Activated T-cell treated with anti-CD3 and anti-CD28 coated beads, Interleukin-2, amount 50 U/mL, for 24 hours (primary cell): ENCODE measurements around the gene MSANTD1.

Experiments used
- DNase-seq: peaks from one replicate; pipeline ENCODE4 v3.0.0-alpha.2; 2020
- H3K27ac Mint-ChIP-seq: 2 replicates; pipeline ENCODE4 v1.8.0; 2020; ENCODE audit warnings: mild to moderate bottlenecking, mixed read lengths
- H3K27me3 Mint-ChIP-seq: 2 replicates; pipeline ENCODE4 v1.8.0; 2020; ENCODE audit warnings: mixed read lengths
- H3K36me3 Mint-ChIP-seq: 2 replicates; pipeline ENCODE4 v1.8.0; 2020; ENCODE audit warnings: low read depth, mixed read lengths
- H3K4me1 Mint-ChIP-seq: 2 replicates; pipeline ENCODE4 v1.8.0; 2020; ENCODE audit warnings: low read depth, mixed read lengths
- H3K4me3 Mint-ChIP-seq: 2 replicates; pipeline ENCODE4 v1.8.0; 2020; ENCODE audit warnings: mild to moderate bottlenecking, moderate library complexity, mixed read lengths
- H3K9me3 Mint-ChIP-seq: 2 replicates; pipeline ENCODE4 v1.8.0; 2020; ENCODE audit warnings: mixed read lengths

Gene MSANTD1

DNA sequence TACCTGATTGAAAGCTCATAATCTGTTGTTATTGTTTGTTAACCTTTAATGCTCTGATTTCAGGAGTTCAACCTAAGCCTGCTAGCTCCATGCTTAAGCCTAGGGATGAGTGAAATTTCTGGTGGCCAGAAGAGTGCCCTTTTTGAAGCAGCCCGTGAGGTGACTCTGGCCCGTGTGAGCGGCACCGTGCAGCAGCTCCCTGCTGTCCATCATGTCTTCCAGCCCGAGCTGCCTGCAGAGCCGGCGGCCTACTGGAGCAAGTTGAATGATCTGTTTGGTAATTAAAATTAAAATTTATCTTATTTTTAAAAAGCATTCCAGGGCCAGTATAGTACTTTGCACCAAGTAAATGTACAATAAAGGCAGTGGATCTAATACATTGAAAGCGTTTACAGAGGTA lies 37.1 kb upstream of the MSANTD1 start:
- Mint-ChIP-seq H3K36me3 (peaks cover 93% of the 10 kb centered on the region), H3K4me1 (peaks cover 3% of the 10 kb centered on the region), H3K27me3 (no peaks in the 10 kb centered on the region), H3K4me3 (no peak overlapping the region), H3K27ac (no peak overlapping the region), H3K9me3 (no peaks in the 10 kb centered on the region)
- DNase-seq = no peak

DNA sequence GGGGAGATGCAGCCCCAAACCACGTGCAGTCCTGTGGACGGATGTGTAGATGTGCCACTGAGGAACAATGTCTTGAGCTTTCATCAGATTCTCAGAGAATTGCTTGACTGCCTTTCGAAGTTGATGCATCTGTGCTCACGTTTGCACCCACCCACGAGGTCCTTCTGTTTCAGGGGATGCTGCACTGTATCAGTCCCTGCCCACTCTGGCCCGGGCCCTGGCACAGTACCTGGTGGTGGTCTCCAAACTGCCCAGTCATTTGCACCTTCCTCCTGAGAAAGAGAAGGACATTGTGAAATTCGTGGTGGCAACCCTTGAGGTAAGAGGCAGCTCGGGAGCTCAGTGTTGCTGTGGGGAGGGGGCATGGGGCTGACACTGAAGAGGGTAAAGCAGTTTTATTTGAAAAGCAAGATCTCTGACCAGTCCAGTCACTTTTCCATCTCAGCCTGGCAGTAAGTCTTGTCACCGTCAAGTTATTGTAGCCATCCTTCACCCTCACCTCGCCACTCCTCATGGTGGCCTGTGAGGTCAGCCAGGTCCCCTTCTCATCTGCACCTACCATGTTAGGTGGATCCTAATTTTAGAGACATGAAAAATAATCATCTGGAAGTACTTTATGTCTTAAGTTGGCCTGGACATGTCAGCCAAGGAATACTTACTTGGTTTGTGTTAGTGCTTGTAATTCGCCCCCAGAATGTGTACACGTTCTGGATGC lies 36.4 kb upstream of the MSANTD1 start:
- H3K27me3 Mint-ChIP-seq = no peaks in the 10 kb centered on the region
- no peaks in the 10 kb centered on the region for H3K4me1 Mint-ChIP-seq
- DNase-seq = no peak
- peaks cover 93% of the 10 kb centered on the region for H3K36me3 Mint-ChIP-seq
- H3K27ac Mint-ChIP-seq = no peak overlapping the region
- H3K9me3 Mint-ChIP-seq = no peaks in the 10 kb centered on the region
- H3K4me3 Mint-ChIP-seq = no peak overlapping the region

DNA sequence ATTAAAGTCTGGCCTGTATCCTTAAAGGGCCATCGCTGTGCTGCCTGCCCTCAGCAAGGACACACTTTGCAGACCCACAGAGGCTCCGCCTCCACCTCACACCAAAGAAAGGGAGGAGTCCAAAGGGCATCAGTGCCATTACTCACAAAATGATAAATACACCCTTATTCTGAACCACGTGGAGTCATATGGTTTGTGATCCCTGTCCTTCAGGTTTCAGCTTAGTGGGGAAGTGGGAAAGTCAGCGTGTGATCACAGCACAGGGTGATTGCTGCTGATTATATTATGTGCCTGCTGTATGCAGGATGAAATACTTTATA lies 35.9 kb upstream of the MSANTD1 start:
- H3K27ac Mint-ChIP-seq = no peak overlapping the region
- H3K9me3 Mint-ChIP-seq = no peaks in the 10 kb centered on the region
- H3K27me3 Mint-ChIP-seq = no peaks in the 10 kb centered on the region
- H3K4me1 Mint-ChIP-seq = no peaks in the 10 kb centered on the region
- H3K4me3 Mint-ChIP-seq = no peak overlapping the region
- DNase-seq = no peak
- H3K36me3 Mint-ChIP-seq = peaks cover 93% of the 10 kb centered on the region

DNA sequence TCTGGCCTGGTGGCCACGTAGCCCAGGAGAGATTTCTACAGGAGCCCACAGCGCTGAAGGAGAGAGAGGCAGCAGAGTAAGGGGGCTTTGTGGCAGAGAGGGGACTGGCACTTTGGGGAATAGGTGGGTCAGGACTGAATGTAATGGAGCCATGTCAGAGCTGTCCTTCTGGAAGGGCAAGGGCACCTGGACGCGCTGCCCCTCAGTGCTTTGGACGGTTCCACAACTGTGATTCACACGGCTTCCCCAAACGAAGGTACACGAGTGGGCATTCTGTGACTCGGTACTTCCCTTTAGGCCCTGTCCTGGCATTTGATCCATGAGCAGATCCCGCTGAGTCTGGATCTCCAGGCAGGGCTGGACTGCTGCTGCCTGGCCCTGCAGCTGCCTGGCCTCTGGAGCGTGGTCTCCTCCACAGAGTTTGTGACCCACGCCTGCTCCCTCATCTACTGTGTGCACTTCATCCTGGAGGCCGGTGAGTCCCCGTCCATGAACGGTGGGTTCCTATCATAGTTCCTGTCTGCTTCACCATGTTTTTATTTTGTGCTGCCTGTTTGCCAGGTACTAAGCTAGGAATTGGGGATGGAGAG lies 35.2 kb upstream of the MSANTD1 start:
- Mint-ChIP-seq H3K4me1 (no peaks in the 10 kb centered on the region), H3K9me3 (no peaks in the 10 kb centered on the region), H3K36me3 (peaks cover 93% of the 10 kb centered on the region), H3K4me3 (no peak overlapping the region), H3K27me3 (no peaks in the 10 kb centered on the region), H3K27ac (no peak overlapping the region)
- DNase-seq = no peak

DNA sequence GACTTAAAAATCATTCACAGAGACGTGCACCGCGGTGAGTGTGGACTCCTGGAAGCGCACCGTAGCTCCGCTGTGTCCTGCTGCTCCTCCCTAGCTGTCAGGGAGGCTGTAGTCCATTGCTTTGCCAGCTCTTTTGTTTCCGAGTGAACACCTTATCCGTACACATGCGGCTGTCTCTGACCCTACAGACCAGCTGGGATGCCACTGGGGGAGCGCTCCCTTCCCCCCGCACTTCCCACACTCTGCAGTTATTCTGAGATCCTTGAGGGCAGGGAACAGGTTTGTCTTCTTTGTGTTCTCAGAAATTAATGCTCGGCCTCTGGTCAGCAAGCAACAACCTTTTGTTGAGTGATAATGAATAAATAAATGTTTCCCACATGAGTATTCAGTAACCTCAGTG lies 33.7 kb upstream of the MSANTD1 start:
- Mint-ChIP-seq H3K36me3 (peaks cover 93% of the 10 kb centered on the region), H3K27me3 (no peaks in the 10 kb centered on the region), H3K9me3 (no peaks in the 10 kb centered on the region), H3K4me3 (no peak overlapping the region), H3K27ac (no peak overlapping the region), H3K4me1 (no peaks in the 10 kb centered on the region)
- no peak for DNase-seq

DNA sequence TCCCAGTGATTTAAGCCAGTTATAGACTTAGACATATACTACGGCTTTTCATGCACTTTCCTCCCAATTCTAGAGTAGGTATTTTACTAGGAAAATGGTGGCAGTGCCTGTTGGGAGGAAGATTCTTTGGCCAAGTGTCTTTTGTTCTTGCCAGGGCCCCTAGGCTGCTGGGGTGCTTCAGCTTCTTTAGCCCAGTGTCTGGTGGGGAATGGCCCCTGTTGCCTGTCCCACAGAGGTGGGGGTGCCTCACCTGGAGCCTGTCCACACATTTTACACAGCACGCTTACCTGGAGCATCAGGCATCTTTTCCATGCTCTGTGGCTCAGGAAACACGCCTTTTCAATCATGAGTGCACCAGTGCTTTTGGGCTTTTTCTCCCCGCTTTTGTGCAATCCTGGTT lies 33.2 kb upstream of the MSANTD1 start:
- no peak overlapping the region for H3K4me3 Mint-ChIP-seq
- no peak for DNase-seq
- H3K36me3 Mint-ChIP-seq = peaks cover 94% of the 10 kb centered on the region

DNA sequence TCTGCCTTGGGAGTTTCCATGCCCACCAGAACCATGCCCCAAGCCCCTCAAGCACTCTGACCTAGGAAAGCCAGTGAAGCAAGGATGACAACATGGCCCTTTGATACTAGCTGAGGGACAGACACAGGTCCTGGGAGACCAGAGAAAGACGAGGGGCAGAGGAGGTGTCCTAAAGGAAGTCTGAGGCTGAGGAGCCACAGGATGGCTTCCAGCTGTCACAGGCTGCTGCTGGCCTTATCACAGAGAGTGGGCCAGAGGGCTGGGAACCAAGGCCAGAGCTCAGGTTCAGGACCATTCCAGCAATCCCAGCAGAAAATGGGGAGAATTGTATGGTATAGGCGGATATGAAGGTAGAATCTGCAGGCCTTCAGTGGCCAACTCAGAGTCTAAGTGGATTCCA lies 31.7 kb upstream of the MSANTD1 start:
- Mint-ChIP-seq H3K4me1 (no peaks in the 10 kb centered on the region), H3K4me3 (no peak overlapping the region), H3K36me3 (peaks cover 97% of the 10 kb centered on the region), H3K27ac (peak overlapping the region; percentile 60), H3K9me3 (no peaks in the 10 kb centered on the region), H3K27me3 (no peaks in the 10 kb centered on the region)
- DNase-seq = no peak

More for the DNA sequence above, 33.2 kb upstream of the MSANTD1 start:
- no peak overlapping the region for H3K27ac Mint-ChIP-seq
- H3K9me3 Mint-ChIP-seq = no peaks in the 10 kb centered on the region
- no peaks in the 10 kb centered on the region for H3K27me3 Mint-ChIP-seq
- H3K4me1 Mint-ChIP-seq = no peaks in the 10 kb centered on the region

DNA sequence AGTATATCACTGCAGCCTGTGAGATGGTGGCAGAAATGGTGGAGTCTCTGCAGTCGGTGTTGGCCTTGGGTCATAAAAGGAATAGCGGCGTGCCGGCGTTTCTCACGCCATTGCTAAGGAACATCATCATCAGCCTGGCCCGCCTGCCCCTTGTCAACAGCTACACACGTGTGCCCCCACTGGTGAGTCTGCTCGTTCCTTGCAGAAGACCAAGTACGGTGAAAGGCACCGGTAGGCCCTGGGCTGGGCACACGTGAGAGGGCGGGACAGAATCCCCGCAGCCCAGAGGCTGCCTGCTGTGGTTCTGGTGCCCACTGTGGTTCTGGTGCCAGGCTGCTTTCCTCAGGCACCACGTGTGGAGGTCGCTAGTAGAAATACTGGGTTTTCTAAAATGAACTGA lies 31.2 kb upstream of the MSANTD1 start:
- Mint-ChIP-seq H3K27me3 (no peaks in the 10 kb centered on the region), H3K36me3 (peaks cover 97% of the 10 kb centered on the region), H3K27ac (no peak overlapping the region), H3K4me3 (no peak overlapping the region), H3K9me3 (no peaks in the 10 kb centered on the region), H3K4me1 (no peaks in the 10 kb centered on the region)
- no peak for DNase-seq

DNA sequence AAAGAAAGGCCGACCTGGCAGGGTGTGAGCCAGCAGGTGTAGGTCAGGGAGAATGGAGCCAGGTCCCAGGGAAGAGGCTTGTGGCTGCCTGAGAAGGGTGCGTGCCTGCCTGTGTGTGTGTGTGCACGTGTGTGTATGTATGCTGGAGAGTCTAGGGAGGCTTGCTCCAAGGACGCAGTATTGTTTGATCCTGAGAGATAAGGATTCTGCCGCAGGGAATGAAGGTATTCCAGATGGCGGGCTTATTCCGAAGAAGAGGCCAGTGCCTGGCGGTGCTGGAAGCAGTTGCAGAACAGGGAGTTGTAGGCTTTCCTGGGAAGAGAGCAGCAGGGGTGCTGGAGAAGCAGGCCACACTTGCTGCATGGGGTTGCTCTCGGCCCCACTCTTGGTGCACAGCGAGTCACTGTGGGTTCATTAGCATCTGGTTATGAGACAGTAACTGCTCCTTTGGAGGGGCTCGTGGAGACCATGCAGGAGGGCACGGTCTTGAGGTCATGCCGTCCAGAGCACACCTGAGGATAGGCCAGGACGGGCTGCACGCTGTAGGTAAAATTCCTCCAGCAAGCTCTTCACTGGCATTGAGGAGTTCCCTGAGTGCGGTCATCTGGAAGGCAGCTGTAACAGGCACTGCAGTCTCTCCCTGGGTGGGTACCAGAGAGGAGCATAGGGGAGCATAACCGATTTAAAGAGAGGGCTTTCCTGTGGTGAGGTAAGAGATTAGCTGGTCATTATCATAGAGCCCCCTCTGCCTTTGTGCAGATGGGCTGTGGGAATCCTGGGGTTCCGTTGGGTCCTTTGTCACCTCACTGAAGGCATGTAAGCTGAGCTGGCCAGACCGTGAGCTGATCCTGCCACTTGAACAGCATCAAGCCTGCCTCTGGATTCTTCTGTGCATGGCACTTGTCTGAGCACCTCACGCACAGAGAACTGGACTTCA lies 29.9 kb upstream of the MSANTD1 start:
- H3K27ac Mint-ChIP-seq = peak overlapping the region; percentile 73
- H3K4me1 Mint-ChIP-seq = no peaks in the 10 kb centered on the region

DNA sequence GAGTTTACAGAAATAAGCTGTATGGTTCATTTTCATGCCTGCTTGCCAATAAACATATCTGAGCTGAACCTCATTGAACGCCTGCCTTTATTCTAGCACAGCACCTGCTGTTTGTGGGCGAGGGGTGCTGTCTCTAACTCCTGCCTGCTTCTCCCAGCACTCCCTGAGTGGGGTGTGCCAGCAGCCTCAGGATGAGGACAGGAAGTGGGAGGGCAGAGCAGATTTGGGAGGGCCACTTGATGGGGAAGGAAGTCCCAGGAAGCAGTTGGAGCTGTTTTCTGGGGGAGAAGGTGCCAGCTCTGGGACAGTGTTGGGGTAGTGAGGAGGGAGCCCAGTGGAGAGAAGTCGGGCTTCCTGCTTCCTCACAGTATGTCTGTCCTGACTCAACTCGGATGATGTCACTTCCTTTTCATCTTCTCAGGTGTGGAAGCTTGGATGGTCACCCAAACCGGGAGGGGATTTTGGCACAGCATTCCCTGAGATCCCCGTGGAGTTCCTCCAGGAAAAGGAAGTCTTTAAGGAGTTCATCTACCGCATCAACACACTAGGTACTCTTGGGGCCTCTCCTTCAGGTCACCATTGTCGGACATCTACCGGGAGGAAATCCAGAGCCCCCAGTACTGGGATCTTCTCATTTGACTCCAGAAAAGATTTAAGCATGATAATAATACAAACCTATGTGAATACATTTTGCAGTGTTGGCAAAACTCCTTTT lies 29.0 kb upstream of the MSANTD1 start:
- Mint-ChIP-seq H3K27me3 (no peaks in the 10 kb centered on the region), H3K4me3 (no peak overlapping the region), H3K4me1 (no peaks in the 10 kb centered on the region), H3K27ac (peak overlapping the region; percentile 73), H3K36me3 (peaks cover 97% of the 10 kb centered on the region), H3K9me3 (no peaks in the 10 kb centered on the region)
- DNase-seq = no peak

More for the DNA sequence above, 29.9 kb upstream of the MSANTD1 start:
- no peak for DNase-seq
- Mint-ChIP-seq H3K27me3 (no peaks in the 10 kb centered on the region), H3K36me3 (peaks cover 97% of the 10 kb centered on the region), H3K4me3 (no peak overlapping the region), H3K9me3 (no peaks in the 10 kb centered on the region)

DNA sequence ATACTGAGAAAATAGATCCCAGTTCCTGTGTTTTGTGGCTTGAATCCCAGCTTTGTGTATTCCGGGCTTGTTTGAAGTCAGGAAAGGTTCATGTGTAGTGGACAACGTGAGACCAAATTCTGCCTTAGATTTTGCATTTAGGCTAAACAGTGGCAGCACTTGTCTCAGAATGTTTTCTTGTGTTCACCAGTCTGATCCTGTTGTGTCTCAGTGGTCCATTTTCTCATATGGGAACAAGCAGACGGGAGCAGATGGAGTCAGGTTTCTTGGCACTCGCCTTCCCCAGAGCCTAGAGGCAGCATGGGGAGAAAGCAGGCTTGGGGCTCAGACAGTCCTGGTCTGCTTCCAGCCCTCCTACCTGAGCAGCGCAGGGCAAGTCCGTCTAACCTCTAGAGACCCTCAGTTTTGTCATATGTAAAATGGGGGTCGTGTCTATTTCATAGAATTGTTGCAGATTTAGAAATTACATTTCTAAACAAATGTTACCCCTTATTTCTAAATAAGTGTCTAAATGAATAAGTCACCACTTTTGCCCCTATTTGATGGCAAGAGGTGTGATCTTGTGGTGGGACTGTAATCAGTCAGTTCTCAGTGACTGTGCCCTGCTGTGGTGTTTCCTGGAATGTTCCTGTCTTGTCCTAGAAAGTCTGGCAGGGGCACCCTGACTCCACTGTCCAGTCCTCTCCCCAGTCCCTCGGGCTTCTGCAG lies 28.3 kb upstream of the MSANTD1 start:
- Mint-ChIP-seq H3K9me3 (no peaks in the 10 kb centered on the region), H3K27me3 (no peaks in the 10 kb centered on the region), H3K4me3 (no peak overlapping the region), H3K36me3 (peaks cover 96% of the 10 kb centered on the region), H3K4me1 (no peaks in the 10 kb centered on the region), H3K27ac (peak overlapping the region; percentile 27)
- DNase-seq = no peak

DNA sequence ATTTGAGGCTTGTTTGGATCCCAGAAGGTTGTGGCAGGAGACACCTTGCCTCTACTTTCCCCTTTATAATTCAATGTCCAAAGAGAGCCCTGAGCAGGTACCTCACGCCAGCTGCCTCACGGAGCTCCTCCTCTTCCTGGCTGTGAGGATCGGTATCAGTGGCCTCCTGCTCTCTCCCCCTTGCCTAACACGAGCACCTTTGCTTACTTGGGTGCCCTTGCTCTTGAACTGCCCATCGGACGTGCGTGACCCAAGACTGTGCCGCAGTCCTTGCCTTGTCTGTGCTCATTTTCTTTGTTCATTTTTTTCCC lies 27.8 kb upstream of the MSANTD1 start:
- no peaks in the 10 kb centered on the region for H3K9me3 Mint-ChIP-seq

DNA sequence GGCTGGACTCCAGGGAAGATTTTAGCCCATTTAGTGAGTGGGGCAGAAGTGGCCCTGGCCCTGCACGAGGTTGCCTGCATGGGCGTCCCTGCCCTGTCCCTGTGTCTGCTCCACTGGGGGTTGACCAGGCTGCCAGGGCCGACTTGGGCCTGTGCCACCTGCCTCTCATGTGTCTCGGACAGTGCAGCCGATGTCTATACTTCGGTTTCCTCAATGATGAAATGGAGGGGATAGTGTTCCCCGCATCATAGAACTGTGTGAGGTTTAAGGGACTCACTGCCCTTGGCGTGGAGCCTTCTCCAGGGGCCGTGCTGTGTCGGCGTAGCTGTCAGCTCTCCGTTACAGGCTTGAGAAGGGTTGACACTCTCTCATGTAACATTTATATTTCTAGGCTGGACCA lies 27.0 kb upstream of the MSANTD1 start:
- no peak for DNase-seq
- Mint-ChIP-seq H3K4me1 (no peaks in the 10 kb centered on the region), H3K36me3 (peaks cover 98% of the 10 kb centered on the region), H3K27ac (no peak overlapping the region), H3K9me3 (no peaks in the 10 kb centered on the region), H3K4me3 (no peak overlapping the region), H3K27me3 (no peaks in the 10 kb centered on the region)

More for the DNA sequence above, 27.8 kb upstream of the MSANTD1 start:
- peaks cover 96% of the 10 kb centered on the region for H3K36me3 Mint-ChIP-seq
- no peaks in the 10 kb centered on the region for H3K4me1 Mint-ChIP-seq
- DNase-seq = no peak
- no peaks in the 10 kb centered on the region for H3K27me3 Mint-ChIP-seq
- H3K27ac Mint-ChIP-seq = peak overlapping the region; percentile 27
- H3K4me3 Mint-ChIP-seq = no peak overlapping the region

DNA sequence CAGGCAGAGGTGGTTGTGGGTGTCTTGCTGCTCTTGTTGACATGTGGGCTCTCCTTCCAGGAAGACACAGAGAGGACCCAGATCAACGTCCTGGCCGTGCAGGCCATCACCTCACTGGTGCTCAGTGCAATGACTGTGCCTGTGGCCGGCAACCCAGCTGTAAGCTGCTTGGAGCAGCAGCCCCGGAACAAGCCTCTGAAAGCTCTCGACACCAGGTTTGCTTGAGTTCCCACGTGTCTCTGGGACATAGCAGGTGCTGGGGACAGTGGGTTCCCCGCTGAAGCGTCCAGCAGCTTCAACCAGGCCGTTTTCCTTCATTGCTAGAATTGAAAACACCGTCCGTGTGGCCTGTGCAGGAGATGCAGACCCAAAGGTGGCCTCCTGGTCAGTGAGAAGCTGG lies 25.6 kb upstream of the MSANTD1 start:
- Mint-ChIP-seq H3K27ac (no peak overlapping the region), H3K36me3 (peaks cover 91% of the 10 kb centered on the region), H3K27me3 (no peaks in the 10 kb centered on the region), H3K4me3 (no peak overlapping the region), H3K9me3 (no peaks in the 10 kb centered on the region), H3K4me1 (no peaks in the 10 kb centered on the region)
- DNase-seq = no peak
